ENCODE data around the gene GZMH. TPM values are rescaled to one million over a fixed set of nuclear protein-coding genes. Genes with fewer than 3 reads are reported as not detected.

Gene GZMH
- total RNA-seq, 1 experiment from 2014 or later = not detected

GRCh38 chr14:24566318-24566717, 43.2 kb downstream of the GZMH start:
- Mint-ChIP-seq H3K4me1 (ENCODE audit: low read depth, unreplicated experiment) (no peaks in the 10 kb centered on the region), H3K27ac (ENCODE audit: unreplicated experiment) (no peak overlapping the region), H3K27me3 (ENCODE audit: unreplicated experiment) (peaks cover 44% of the 10 kb centered on the region), H3K9me3 (ENCODE audit: low read depth, unreplicated experiment) (peaks cover 5% of the 10 kb centered on the region), H3K36me3 (ENCODE audit: insufficient read depth, unreplicated experiment) (no peaks in the 10 kb centered on the region), H3K4me3 (ENCODE audit: low read depth, unreplicated experiment) (no peak overlapping the region)
- CTCF ChIA-PET = no interaction called here
- intact Hi-C loops (cut with micrococcal nuclease; ENCODE audit: unreplicated experiment) = no loop called here
- DNase-seq = no peak
- no TSS peak for BruUV-seq (replicated peaks)
- TF ChIP-seq CTCF (IDR thresholded peaks at IDR 0.05; ENCODE audit: unreplicated experiment) = no peak

DNA sequence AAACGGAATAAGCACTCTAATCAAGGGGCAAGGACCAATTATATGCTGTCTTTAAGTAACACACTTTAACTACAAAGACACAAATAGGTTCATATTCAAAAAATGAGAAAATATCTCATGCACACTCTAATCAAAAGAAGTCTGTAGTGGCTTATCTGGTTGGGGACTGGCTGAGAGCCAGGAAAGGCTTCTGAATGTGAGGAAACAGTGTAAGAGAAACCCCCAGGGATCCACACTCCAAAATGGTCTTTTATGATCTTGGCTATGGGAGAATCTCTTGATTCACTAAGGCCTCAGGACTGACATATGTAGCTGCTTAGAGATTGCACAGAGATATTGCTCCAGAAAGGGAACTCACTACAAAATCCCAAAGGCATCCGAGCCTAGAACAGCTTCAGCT, 43.7 kb downstream of the GZMH start:
- peaks cover 5% of the 10 kb centered on the region for H3K9me3 Mint-ChIP-seq (ENCODE audit: low read depth, unreplicated experiment)
- H3K4me3 Mint-ChIP-seq (ENCODE audit: low read depth, unreplicated experiment) = no peak overlapping the region
- intact Hi-C loops (cut with micrococcal nuclease; ENCODE audit: unreplicated experiment) = no loop called here
- no peak for TF ChIP-seq CTCF (IDR thresholded peaks at IDR 0.05; ENCODE audit: unreplicated experiment)
- DNase-seq = no peak
- CTCF ChIA-PET = no interaction called here
- no peaks in the 10 kb centered on the region for H3K4me1 Mint-ChIP-seq (ENCODE audit: low read depth, unreplicated experiment)
- peaks cover 44% of the 10 kb centered on the region for H3K27me3 Mint-ChIP-seq (ENCODE audit: unreplicated experiment)
- no peak overlapping the region for H3K27ac Mint-ChIP-seq (ENCODE audit: unreplicated experiment)
- BruUV-seq (replicated peaks) = no TSS peak
- no peaks in the 10 kb centered on the region for H3K36me3 Mint-ChIP-seq (ENCODE audit: insufficient read depth, unreplicated experiment)

DNA sequence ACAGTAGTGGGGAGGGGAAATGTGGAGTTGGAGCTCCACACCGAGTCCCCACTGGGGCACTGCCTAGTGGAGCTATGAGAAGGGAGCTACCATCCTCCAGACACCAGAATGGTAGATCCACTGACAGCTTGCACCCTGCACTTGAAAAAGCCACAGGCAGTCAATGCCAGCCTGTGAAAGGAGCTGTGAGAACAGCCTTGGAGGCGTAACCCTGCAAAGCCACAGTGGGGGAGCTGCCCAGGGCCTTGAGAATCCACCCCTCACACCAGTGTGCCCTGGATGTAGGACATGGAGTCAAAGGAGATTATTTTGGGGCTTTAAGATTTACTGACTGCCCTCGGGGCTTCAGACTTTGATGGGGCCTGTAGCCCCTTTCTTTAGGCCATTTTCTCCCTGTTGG, 46.0 kb downstream of the GZMH start:
- no peak for DNase-seq
- H3K27ac Mint-ChIP-seq (ENCODE audit: unreplicated experiment) = no peak overlapping the region
- CTCF ChIA-PET = interaction anchor here (0.6 kb wide), 1 partner anchor 50 kb away, joined by 3 read pairs; no protein-coding TSS in a partner anchor
- peaks cover 40% of the 10 kb centered on the region for H3K27me3 Mint-ChIP-seq (ENCODE audit: unreplicated experiment)
- no peaks in the 10 kb centered on the region for H3K36me3 Mint-ChIP-seq (ENCODE audit: insufficient read depth, unreplicated experiment)
- BruUV-seq (replicated peaks) = no TSS peak
- peaks cover 5% of the 10 kb centered on the region for H3K9me3 Mint-ChIP-seq (ENCODE audit: low read depth, unreplicated experiment)
- no peak for TF ChIP-seq CTCF (IDR thresholded peaks at IDR 0.05; ENCODE audit: unreplicated experiment)
- intact Hi-C loops (cut with micrococcal nuclease; ENCODE audit: unreplicated experiment) = no loop called here
- no peaks in the 10 kb centered on the region for H3K4me1 Mint-ChIP-seq (ENCODE audit: low read depth, unreplicated experiment)
- no peak overlapping the region for H3K4me3 Mint-ChIP-seq (ENCODE audit: low read depth, unreplicated experiment)

DNA sequence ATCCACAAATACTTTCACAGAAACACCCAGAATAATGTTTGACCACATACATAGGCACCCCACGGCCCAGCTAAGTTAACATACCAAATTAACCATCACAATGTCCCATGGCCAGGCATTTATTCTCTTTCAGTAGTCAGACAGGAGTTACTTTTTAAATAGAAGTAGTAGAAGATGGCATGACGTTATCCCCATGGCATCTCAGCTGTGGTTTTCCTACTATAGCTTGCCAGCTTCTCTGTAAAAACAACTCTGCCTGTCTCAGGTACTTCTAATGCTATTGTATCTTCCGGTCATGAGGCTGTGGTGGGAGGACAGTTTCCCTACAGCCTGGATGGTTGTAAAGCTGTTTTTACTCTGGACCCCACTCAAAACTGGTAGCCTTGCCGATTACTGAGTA, 52.7 kb downstream of the GZMH start:
- no TSS peak for BruUV-seq (replicated peaks)
- H3K9me3 Mint-ChIP-seq (ENCODE audit: low read depth, unreplicated experiment) = no peaks in the 10 kb centered on the region
- H3K27me3 Mint-ChIP-seq (ENCODE audit: unreplicated experiment) = peaks cover 41% of the 10 kb centered on the region
- intact Hi-C loops (cut with micrococcal nuclease; ENCODE audit: unreplicated experiment) = no loop called here
- CTCF ChIA-PET = interaction anchor here (0.6 kb wide), 1 partner anchor 824 kb away, joined by 3 read pairs; no protein-coding TSS in a partner anchor
- no peak for TF ChIP-seq CTCF (IDR thresholded peaks at IDR 0.05; ENCODE audit: unreplicated experiment)
- no peak for DNase-seq
- H3K36me3 Mint-ChIP-seq (ENCODE audit: insufficient read depth, unreplicated experiment) = no peaks in the 10 kb centered on the region
- H3K4me3 Mint-ChIP-seq (ENCODE audit: low read depth, unreplicated experiment) = no peak overlapping the region
- no peak overlapping the region for H3K27ac Mint-ChIP-seq (ENCODE audit: unreplicated experiment)
- no peaks in the 10 kb centered on the region for H3K4me1 Mint-ChIP-seq (ENCODE audit: low read depth, unreplicated experiment)

Other genes starting within 250 kb of the GZMH start
- 10.7 and 12.8 TPM in 2 replicates for gene NFATC4, start 241.5 kb downstream of the GZMH start, total RNA-seq (2022)
- 7.5 and 8.4 TPM in 2 replicates for gene NYNRIN, start 210.7 kb downstream of the GZMH start, total RNA-seq (2022)
- gene CBLN3, start 180.0 kb downstream of the GZMH start, total RNA-seq (2022) = 0.99 and 1.7 TPM in 2 replicates
- gene KHNYN, start 179.7 kb downstream of the GZMH start, total RNA-seq (2022) = 47.6 and 54.6 TPM in 2 replicates
- gene SDR39U1, start 166.9 kb downstream of the GZMH start, total RNA-seq (2022) = 43.7 and 59.0 TPM in 2 replicates
- gene CMA1, start 101.4 kb downstream of the GZMH start, total RNA-seq (2022) = not detected in 2 replicates
- not detected in 2 replicates for gene CTSG, start 33.4 kb downstream of the GZMH start, total RNA-seq (2022)
- not detected in 2 replicates for gene GZMB, start 24.5 kb upstream of the GZMH start, total RNA-seq (2022)